SW480 (cell line): ENCODE data around the gene PFDN1.
"Not testable (repeated sequence)": the region's sequence is repeated elsewhere in the genome, so short reads cannot be mapped to it uniquely, and the experiment has no call there.

Source experiments
- DNase-seq: peaks from one replicate; pipeline ENCODE4 v3.0.0-alpha.2; 2016; ENCODE audit warnings: low spot score

The PFDN1 gene

DNA sequence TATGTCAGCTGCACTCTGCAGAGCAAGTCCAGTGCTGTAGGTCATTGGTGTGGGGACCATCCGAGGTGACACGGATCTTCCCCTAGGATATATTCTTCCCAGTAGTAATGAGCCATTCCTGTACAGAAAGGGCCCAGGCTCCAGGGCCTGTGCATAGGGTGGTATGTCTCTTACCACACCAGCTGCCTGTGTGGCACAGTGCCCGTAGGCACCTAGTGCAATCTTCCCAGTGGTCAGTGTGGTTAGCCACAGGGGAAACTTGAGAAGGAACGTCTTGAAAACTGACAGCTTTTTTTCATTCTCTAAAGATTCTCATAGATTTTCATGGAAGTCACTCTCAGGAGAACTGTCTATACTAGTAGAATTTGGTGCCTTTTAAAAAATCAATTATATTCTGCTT is 88.1 kb downstream of the PFDN1 start:
- DNase-seq, result peak; percentile 66

DNA sequence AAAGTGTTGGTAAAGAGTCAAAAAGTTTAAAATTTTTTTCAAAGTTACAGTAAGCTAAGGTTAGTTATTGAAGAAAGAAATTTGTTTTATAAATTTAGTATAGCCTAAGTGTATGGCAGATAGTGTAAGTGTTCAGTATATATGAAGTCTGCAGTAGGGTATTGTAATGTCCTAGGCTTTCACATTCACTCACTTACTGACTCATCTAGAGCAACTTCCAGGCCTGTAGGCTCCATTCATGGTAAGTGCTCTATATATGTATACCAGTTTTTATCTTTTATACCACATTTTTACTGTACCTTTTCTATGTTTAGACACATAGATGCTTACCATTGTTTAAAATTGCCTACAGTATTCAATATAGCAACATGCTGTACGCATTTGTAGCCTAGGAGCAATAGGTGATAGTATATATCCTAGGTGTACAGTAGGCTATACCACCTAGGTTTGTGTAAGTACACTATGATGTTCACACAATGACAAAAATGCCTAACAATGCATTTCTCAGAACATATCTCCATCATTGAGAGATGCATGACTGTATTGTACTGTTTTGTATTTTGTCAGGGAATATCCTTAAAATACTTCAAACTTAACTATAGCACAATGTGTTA is 89.4 kb downstream of the PFDN1 start:
- no peak for DNase-seq

DNA sequence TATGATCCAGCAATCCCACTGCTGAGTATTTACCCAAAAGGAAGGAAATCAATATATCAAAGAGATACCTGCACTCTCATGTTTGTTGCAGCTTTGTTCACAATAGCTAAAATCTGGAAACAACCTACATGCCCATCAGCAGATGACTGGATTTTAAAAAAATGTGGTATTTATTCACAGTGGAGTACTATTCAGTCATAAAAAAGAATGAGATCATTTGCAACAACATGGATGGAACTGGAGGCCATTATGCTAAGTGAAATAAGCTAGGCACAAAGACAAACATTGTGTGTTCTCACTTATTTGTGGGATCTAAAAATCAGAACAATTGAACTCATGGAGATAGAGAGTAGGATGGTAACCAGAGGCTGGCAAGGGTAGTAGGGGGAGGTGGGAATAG is 94.8 kb downstream of the PFDN1 start:
- DNase-seq, result no peak

DNA sequence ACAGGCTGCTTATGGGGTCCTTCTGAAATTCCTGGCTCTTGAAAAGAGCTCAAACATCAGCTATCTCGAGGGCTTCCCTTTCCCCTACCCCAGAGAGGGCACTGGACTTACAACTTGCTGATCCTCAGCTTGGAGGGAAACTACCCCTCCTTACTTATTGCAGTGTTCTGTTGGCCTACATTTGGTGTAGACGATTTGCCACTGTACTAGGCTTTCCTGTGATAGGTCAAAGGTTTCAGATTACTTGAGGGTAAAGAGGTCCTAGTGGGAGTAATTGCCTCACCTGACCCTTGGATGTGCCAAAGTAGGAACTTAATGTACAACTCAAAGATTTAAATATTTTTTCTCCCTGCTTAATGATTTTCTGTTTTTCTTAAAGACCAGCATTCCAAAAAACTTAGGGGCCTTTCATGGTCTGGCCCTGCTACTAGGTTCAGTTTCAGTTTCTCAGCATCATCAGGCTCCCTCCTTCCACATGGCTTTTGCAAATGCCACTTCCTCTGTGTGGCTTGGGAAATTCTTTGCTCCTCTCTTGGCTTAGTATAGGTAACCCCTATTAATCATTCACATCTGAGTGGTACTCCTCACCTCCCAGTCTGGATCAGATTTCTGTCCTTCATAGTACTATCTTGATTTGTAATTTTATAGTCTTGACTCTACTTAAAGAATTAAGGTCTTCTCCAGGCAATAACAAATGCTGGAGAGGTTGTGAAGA is 95.5 kb downstream of the PFDN1 start:
- no peak for DNase-seq

DNA sequence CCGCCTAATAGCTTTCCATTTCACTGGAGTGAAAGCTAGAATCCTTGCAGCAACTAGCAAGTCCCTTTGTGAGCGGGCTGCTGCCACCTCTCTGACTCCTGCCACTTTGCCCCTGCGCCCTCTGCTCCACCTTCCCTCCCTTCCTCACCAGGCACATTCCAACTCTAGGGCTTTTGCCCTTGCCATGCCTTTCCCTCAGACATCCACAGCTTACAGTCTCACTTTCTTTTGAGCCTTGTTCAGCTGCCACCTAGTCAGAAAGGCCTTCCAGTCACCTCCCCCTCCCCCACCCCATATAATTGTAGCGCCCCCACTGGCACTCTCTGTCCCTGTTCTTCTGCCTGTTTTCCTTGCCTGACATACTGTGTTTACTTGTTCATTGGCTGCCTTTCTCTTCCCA is 96.9 kb downstream of the PFDN1 start:
- DNase-seq, result no peak

DNA sequence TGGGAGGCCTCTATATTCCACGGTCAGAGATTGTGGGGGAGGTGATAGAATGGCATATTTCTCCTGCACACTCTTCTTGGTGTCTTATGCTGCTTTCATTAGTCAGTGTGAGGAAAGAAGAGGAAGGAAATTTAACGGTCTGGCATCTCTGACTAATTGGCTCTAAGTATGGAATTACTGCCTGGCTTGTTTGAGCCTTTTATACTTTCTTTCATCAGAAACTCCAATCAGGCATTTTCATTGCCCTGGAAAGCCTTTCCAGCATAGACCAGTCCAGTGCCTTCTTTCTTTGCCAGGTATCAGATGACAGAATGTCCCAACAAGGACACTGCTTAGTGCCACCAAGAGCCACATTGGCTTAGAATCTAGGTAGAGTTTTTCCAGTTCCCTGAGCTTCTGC is 97.7 kb downstream of the PFDN1 start:
- DNase-seq, result no peak

DNA sequence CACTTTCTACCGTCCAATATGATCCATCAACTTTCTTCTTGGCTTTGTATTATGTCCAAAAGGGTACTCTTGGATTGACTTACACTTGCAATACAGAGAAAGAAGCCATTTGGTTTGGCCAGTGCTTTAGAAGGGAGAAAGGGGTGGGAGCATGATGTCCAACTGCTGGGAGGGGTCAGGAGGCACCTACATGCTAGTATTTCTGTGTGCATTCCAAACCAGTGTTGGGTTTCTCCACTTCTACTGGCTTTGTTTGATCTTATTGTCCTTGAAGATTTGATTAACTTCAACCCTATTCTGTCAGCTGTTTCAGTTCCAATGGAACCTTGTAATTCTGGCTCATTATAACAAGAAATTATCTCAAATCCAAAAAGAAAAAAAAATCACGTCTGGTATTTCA is 100.3 kb downstream of the PFDN1 start:
- DNase-seq, result no peak

DNA sequence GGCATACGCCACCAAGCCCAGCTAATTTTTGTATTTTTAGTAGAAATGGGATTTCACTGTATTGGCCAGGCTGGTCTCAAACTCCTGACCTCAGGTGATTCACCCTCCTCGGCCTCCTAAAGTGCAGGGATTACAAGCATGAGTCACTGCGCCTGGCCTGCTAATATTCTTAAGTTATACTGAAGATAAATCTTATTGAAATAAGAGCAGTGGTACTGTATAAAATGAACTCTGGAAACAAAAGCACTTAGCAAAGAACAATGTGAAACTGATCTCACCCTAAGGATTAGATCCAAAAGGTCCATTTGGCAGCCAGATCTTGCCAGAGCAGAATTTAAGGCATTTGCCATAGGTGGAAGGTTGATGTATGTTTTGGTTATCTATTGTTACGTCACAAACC is 100.8 kb downstream of the PFDN1 start:
- no peak for DNase-seq

DNA sequence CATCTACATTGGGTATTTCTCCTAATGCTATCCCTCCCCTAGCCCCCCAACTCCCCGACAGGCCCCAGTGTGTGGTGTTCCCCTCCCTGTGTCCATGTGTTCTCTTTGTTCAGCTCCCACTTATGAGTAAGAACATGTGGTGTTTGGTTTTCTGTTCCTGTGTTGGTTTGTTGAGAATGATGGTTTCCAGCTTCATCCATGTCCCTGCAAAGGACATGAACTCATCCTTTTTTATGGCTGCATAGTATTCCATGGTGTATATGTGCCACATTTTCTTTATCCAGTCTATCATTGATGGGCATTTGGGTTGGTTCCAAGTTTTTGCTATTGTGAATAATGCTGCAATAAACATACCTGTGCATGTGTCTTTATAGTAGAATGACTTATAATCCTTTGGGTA is 104.0 kb downstream of the PFDN1 start:
- not testable (repeated sequence) for DNase-seq

DNA sequence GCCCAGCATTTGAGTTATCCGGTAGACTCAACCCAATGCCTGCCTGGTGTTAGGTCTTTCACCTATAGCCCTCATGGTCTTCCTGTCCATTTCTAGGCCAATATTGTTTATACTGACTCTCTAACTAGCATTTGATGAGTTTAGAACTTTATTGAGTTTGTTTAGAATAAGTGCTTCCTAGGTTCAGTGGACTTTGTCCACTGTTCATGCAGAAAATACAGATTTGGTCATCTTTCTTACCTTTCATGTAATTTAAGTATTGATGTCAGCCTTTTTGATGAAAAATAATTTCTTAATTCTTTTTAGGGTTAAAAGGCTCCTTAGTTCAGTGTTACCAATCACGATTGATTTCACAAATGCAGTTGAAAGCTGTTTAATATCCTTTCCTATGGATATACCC is 105.9 kb downstream of the PFDN1 start:
- no peak for DNase-seq

DNA sequence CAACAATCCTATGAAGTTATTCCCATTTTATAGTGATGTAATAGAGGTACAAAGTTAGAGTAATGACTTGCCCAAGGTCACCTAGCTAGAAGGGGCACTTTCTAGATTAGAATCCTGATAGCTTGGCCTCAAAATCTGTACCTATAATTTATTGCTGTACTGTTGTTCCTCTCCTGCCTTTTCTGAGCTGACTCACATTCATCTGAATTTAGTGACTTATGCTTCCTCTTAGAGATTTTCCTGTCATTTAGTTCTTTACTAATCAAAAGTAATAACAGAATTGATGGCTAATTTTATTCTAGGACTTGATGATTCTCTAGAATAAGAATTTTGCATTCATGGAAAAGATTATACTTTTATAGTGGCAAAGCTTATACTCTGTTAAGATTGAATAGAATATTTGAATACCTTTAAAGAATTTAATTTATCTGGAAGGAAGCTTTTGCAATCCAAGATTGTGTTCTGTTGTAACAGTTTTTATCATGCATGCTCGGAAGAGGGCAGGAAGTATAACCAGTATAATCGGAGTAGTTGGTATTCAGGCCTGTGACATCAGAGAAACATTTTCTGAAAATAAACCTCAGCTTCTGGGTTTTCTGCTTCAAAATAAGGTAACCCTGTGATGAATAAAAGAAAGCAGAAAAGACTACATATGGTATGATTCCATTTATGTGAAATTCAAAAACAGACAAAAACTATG is 106.6 kb downstream of the PFDN1 start:
- no peak for DNase-seq
